ENCODE results near the gene TTLL9. TPM values are rescaled to one million over a fixed set of nuclear protein-coding genes. Genes with fewer than 3 reads are reported as not detected.
"Not testable (repeated sequence)": the region's sequence is repeated elsewhere in the genome, so short reads cannot be mapped to it uniquely, and the experiment has no call there.

Gene TTLL9
- total RNA-seq, 1 donor = 0.09 TPM

GRCh38 chr20:31824554-31825313 is 45.7 kb upstream of the TTLL9 start:
- no peak overlapping the region for H3K4me3 ChIP-seq (ENCODE audit: low read depth, low read length)
- DNase-seq (ENCODE audit: low read depth) = no peak
- TF ChIP-seq CTCF (IDR thresholded peaks at IDR 0.05; ENCODE audit: insufficient read depth, low read length) = no peak

- no peak overlapping the region for H3K4me3 ChIP-seq (ENCODE audit: low read depth, low read length)
- no peak for TF ChIP-seq CTCF (IDR thresholded peaks at IDR 0.05; ENCODE audit: insufficient read depth, low read length)
- DNase-seq (ENCODE audit: low read depth) = no peak
Observed at GRCh38 chr20:31826074-31826473, 44.4 kb upstream of the TTLL9 start.

- TF ChIP-seq CTCF (IDR thresholded peaks at IDR 0.05; ENCODE audit: insufficient read depth, low read length) = no peak
- no peak for DNase-seq (ENCODE audit: low read depth)
- H3K4me3 ChIP-seq (ENCODE audit: low read depth, low read length) = no peak overlapping the region
Observed at GRCh38 chr20:31827059-31827458, 43.4 kb upstream of the TTLL9 start.

- not testable (repeated sequence) for H3K4me3 ChIP-seq (ENCODE audit: low read depth, low read length)
Observed at GRCh38 chr20:31828016-31828415, 42.4 kb upstream of the TTLL9 start.

GRCh38 chr20:31829731-31830130 is 40.7 kb upstream of the TTLL9 start:
- no peak for DNase-seq (ENCODE audit: low read depth)
- no peak overlapping the region for H3K4me3 ChIP-seq (ENCODE audit: low read depth, low read length)

More at GRCh38 chr20:31828016-31828415, 42.4 kb upstream of the TTLL9 start:
- DNase-seq (ENCODE audit: low read depth) = not testable (repeated sequence)

GRCh38 chr20:31830406-31830981 is 39.9 kb upstream of the TTLL9 start:
- TF ChIP-seq CTCF (IDR thresholded peaks at IDR 0.05; ENCODE audit: insufficient read depth, low read length) = no peak

More at GRCh38 chr20:31829731-31830130, 40.7 kb upstream of the TTLL9 start:
- no peak for TF ChIP-seq CTCF (IDR thresholded peaks at IDR 0.05; ENCODE audit: insufficient read depth, low read length)

GRCh38 chr20:31831211-31831610 is 39.2 kb upstream of the TTLL9 start:
- no peak overlapping the region for H3K4me3 ChIP-seq (ENCODE audit: low read depth, low read length)
- DNase-seq (ENCODE audit: low read depth) = no peak
- no peak for TF ChIP-seq CTCF (IDR thresholded peaks at IDR 0.05; ENCODE audit: insufficient read depth, low read length)

More at GRCh38 chr20:31830406-31830981, 39.9 kb upstream of the TTLL9 start:
- DNase-seq (ENCODE audit: low read depth) = no peak
- H3K4me3 ChIP-seq (ENCODE audit: low read depth, low read length) = no peak overlapping the region

Measured in fibroblast of the aortic adventitia (primary cell).